Measurements from ENCODE around the gene TMEM247.
"Not testable (repeated sequence)": the region's sequence is repeated elsewhere in the genome, so short reads cannot be mapped to it uniquely, and the experiment has no call there.

Gene TMEM247

DNA sequence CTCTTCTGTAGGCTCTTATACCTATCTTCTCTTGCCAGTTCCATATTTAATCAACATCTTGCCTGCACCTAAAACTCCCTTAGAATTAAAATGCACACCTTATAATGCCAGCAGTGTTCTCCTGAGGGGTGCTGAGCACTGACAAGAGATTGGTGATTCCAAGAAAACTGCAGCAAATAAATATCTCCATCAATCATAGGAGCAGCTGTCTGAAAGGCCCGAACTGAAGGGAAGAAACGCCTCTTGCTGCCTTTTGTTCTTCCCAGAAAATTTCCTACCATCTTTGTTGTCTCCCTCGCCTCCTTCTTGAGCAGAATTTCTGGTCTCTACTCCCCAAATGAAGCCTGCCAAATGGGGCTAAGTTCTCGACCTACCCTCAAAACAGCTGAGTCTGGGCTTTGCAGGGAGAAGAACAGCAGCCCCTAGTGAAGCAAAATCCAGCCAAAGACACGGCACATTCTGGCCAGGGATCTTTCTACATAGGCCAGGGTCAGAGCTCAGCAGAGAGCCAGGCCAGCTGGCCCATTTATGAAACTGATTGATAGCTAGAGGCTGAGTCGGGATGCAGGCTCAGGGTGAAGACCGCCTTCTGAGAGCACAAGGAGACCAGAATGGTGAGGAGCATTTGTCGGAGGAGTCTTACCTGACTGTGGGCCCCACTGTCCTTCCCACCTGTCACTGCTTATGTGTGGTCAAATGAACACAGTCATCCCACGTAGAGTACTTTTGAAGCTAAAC, 20.4 kb upstream of the TMEM247 start:
- DNase-seq (ENCODE audit: low spot score) = no peak

GRCh38 chr2:46459694-46460093, 19.7 kb upstream of the TMEM247 start:
- DNase-seq (ENCODE audit: low spot score) = no peak

GRCh38 chr2:46460241-46460921, 19.0 kb upstream of the TMEM247 start:
- no peak for DNase-seq (ENCODE audit: low spot score)

- peak; percentile 54 for DNase-seq (ENCODE audit: low spot score)
Observed at GRCh38 chr2:46461011-46461674, 18.2 kb upstream of the TMEM247 start.

GRCh38 chr2:46461709-46462171, 17.6 kb upstream of the TMEM247 start:
- DNase-seq (ENCODE audit: low spot score) = no peak

GRCh38 chr2:46462936-46463335, 16.4 kb upstream of the TMEM247 start:
- peak; percentile 27 for DNase-seq (ENCODE audit: low spot score)

GRCh38 chr2:46469116-46469515, 10.2 kb upstream of the TMEM247 start:
- no peak for DNase-seq (ENCODE audit: low spot score)

DNA sequence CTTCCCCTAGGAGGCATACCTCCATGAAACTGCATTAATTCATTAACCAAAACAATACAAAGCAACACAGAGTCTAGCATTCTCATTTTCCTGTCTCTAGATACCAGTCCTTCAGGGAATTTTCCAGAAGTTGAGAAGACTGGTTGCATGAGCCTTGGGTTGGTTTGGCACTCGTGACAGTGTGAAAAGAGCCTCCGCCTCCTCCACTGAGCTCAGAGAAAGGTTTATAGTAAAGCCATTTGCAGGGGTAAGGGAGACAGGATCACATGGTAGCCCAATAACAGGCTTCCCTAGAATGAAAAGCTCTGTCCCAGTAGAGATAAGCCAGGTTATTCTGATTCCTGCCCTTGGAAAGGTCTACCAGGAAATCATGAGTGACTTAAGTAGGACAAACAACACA, 9.7 kb upstream of the TMEM247 start:
- DNase-seq (ENCODE audit: low spot score) = no peak

GRCh38 chr2:46470114-46470628, 9.2 kb upstream of the TMEM247 start:
- DNase-seq (ENCODE audit: low spot score) = no peak

DNA sequence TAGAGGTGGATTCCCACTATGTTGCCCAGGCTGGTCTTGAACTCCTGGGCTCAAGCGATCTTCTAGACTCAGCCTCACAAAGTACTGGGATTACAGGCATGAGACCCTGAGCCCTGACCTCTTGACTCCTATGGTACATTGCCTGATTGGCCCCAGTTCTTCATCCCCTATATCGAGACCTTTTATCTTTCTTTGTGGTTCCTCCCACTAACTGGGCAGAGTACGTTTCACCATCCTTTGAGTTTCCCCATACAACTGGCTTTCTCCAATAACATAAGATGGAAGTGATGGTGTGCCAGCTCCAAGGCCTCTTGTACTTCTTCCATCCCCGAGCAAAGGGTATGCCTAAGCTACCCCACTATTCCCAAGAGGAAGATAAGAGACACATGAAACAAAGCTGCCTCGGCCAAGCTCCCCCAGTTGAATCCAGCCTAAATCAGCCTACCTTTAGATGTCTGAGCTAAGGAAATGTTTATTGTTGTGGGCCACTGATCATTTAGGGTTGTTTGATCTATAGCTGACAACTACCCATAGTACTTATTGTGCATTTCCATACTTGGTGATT, 8.3 kb upstream of the TMEM247 start:
- no peak for DNase-seq (ENCODE audit: low spot score)

GRCh38 chr2:46471697-46472096, 7.7 kb upstream of the TMEM247 start:
- no peak for DNase-seq (ENCODE audit: low spot score)

DNA sequence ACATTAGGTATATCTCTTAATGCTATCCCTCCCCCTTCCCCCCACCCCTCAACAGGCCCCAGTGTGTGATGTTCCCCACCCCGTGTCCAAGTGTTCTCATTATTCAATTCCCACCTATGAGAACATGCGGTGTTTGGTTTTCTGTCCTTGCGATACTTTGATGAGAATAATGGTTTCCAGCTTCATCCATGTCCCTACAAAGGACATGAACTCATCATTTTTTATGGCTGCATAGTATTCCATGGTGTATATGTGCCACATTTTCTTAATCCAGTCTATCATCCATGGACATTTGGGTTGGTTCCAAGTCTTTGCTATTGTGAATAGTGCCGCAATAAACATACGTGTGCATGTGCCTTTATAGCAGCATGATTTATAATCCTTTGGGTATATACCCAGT, 7.2 kb upstream of the TMEM247 start:
- DNase-seq (ENCODE audit: low spot score) = not testable (repeated sequence)

DNA sequence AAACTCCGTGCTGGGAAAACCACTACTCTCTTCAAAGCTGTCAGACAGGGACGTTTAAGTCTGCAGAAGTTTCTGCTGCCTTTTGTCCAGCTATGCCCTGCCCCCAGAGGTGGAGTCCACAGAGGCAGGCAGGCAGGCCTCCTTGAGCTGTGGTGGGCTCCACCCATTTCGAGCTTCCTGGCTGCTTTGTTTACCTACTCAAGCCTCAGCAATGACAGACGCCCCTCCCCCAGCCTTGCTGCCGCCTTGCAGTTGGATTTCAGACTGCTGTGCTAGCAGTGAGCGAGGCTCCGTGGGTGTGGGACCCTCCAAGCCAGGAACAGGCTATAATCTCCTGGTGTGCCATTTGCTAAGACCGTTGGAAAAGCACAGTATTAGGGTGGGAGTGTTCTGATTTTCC, 1.9 kb upstream of the TMEM247 start:
- not testable (repeated sequence) for DNase-seq (ENCODE audit: low spot score)

DNA sequence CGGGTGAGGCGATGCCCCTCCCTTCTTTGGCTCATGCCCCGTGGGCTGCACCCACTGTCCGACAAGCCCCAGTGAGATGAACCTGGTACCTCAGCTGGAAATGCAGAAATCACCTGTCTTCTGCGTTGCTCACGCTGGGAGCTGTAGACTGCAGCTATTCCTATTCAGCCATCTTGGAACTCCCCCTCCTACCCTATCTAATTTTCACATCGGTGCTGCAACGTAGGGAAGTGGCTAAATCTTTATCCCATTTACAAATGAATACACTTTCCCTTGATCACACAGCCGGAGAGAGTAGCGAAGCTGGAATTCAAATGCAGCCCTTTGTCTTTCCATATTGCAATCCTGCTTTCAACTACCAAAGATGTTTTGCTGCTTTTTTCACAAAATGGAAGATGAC, 1.4 kb upstream of the TMEM247 start:
- no peak for DNase-seq (ENCODE audit: low spot score)

DNA sequence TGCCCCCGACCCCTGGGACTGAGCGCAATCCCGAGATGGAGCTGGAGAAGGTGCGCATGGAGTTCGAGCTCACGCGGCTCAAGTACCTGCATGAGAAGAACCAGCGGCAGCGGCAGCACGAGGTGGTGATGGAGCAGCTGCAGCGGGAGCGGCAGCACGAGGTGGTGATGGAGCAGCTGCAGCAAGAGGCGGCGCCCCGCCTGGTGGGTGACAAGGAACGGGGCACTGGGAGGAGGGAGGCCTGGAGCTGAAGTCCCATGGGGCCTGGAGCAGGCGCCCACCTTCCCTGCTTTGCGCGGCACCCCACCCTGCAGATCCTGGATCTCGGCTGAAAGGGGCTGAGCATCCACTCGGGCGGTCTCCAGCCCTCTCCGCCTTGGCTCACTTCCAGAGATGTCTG, 1.2 kb downstream of the TMEM247 start:
- DNase-seq (ENCODE audit: low spot score) = no peak

- peak; percentile 59 for DNase-seq (ENCODE audit: low spot score)
Observed at GRCh38 chr2:46481198-46482193, 2.1 kb downstream of the TMEM247 start.

DNA sequence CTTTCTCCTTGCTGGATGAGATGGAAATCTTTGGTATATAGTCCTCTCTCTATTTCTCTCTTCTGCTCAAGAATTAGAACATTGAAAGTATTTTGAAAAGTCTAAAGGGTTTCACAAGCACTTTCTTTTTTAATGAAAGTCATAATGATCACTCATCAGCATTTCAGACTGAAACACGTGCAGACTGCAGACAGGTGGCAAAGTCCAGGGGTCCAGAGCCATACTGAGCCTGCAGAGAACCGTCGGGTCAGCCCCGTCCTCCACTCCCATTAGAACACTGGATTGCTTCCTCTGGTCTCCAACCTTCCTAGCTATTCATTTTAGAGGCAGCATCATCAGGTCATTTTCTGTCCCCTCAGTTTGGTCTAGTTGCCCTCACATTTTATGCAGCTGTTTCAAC, 3.1 kb downstream of the TMEM247 start:
- no peak for DNase-seq (ENCODE audit: low spot score)

DNA sequence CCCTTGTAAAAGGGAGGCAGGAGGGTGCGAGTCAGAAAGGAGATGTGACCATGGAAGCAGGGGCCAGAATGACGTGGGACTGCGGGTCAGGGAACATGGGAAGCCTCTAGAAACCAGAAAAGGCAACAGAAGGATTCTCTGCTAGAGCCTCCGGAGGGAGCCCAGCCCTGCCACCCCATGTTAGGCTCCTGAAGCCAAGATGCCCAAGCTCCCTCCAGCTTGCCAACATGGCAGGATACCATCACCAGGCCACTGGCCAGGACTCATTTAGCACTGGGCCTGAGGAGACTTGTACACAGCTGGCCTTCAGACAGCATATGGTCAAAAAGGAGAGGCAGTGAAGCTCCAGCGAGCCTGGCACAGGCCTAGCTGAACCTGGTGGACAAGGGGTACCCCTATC, 5.6 kb downstream of the TMEM247 start:
- no peak for DNase-seq (ENCODE audit: low spot score)

GRCh38 chr2:46486436-46486835, 7.1 kb downstream of the TMEM247 start:
- no peak for DNase-seq (ENCODE audit: low spot score)

GRCh38 chr2:46487667-46488335, 8.4 kb downstream of the TMEM247 start:
- DNase-seq (ENCODE audit: low spot score) = peak; percentile 84

DNA sequence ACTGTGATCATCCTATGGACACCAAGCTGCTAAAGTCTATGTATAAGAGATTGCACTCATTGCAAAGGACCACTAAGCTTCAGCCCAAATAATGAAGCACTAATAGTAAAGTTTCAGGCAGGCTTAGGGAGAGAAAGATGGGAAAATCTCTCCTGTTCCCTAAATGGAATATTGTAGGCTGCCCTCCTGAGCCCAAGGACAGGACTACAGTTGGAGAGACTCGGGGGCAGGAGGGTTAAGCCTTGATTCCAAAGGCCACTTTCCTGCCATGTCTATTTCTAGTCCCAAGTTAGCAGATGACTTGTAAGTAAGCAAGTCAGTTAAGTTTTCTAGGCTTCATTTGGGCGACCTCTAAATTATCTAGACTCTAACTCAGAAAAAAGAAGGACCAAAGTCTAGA, 9.0 kb downstream of the TMEM247 start:
- DNase-seq (ENCODE audit: low spot score) = no peak
